Retinal pigment epithelial cell (primary cell): ENCODE results near the gene MAGEE2.
A peak's percentile ranks its signal among the peaks of the same experiment; 100 is the strongest.
"Not testable (repeated sequence)": the region's sequence is repeated elsewhere in the genome, so short reads cannot be mapped to it uniquely, and the experiment has no call there.

Experiments used
- DNase-seq: peaks from one replicate; pipeline ENCODE4 v3.0.0-alpha.2; 2010; ENCODE audit warnings: low read depth
- H3K4me3 ChIP-seq: 2 replicates; pipeline ENCODE4 v1.5.1; 2011; ENCODE audit warnings: mild to moderate bottlenecking, low read length, control low read depth, moderate library complexity
- CTCF ChIP-seq: conservative IDR thresholded peaks from 2 replicates; pipeline ENCODE4 v1.5.1; 2011; ENCODE audit warnings: low read depth, low read length, control low read depth, inconsistent platforms

The MAGEE2 gene

GRCh38 chrX:75784680-75785491, at the start of gene MAGEE2:
Gene MAGEE2, minus strand, starts transcription at chrX:75785254. Its CDS starts 203 bp downstream, at chrX:75785051.
- DNase-seq = no peak
- no peak within 1 kb of the TSS for H3K4me3 ChIP-seq
- TF ChIP-seq CTCF = no peak

GRCh38 chrX:75786290-75786689, 1.2 kb upstream of the MAGEE2 start:
- DNase-seq = no peak
- H3K4me3 ChIP-seq = no peak overlapping the region
- TF ChIP-seq CTCF = no peak

GRCh38 chrX:75781611-75782010, 3.4 kb downstream of the MAGEE2 start:
- TF ChIP-seq CTCF = no peak
- no peak overlapping the region for H3K4me3 ChIP-seq
- no peak for DNase-seq

- not testable (repeated sequence) for H3K4me3 ChIP-seq, DNase-seq
Measured at GRCh38 chrX:75768063-75768462, 17.0 kb downstream of the MAGEE2 start.

GRCh38 chrX:75748431-75748830, 36.6 kb downstream of the MAGEE2 start:
- no peak overlapping the region for H3K4me3 ChIP-seq
- no peak for DNase-seq
- no peak for TF ChIP-seq CTCF

GRCh38 chrX:75746891-75747639, 38.0 kb downstream of the MAGEE2 start:
- no peak for DNase-seq
- peak overlapping the region; percentile 52 for H3K4me3 ChIP-seq
- no peak for TF ChIP-seq CTCF
